GM10847 (cell line): ENCODE measurements around the gene LEF1.

Experiments
- POLR2A ChIP-seq: IDR thresholded peaks from 2 replicates; pipeline ENCODE4 v1.6.1; 2011; ENCODE audit not compliant: insufficient read length; ENCODE audit errors: extremely low read depth

The LEF1 gene

DNA sequence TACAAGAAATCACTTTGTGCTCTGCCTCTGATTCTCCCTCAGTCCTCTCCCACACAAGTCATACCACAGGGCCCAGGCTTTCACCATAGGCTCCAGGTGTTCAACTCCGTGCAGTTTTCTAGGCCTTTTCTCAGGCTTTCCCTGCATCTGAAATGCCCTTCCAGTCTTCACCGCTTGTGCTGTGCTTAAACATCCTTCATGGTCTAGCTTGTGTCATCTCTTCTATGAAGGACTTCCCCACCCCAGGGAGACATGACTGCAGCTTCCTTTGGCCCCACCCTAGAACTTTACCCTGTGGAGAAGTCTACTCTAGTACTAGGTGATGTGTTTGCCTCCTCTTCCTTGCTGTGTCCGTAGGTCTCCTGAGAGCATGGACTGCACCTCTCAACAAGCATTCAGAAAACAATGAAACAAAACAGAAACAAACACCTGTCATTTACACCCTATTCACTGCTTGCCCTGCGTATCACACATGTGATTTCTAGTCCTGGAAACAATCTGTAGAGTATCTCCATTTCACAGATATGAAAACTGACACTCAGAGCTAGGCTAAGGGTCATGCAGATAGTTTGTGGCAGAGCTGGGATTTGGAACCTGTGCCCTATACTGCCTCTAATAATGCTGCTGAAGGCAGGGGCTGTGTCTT lies 22.7 kb upstream of the LEF1 start:
- no peak for TF ChIP-seq POLR2A

DNA sequence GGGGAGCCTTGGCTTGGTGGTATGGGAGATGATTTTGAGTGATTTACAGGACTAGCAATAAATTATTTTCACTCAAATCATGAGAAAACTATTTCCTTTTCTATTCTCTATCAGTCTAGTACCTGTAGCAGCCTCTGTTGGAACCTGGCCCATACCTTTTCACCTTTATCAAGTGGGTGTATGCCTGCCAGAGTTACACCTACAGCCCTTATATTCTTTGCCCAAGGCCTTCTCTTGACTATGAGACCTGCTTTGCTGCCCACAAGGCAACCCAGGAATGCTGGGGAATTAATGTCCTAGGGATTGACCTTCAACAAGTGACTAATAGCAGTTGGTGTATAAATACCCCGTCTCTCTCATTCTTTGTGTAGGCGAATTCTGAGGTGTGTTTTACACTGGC lies 20.0 kb upstream of the LEF1 start:
- TF ChIP-seq POLR2A, result no peak

DNA sequence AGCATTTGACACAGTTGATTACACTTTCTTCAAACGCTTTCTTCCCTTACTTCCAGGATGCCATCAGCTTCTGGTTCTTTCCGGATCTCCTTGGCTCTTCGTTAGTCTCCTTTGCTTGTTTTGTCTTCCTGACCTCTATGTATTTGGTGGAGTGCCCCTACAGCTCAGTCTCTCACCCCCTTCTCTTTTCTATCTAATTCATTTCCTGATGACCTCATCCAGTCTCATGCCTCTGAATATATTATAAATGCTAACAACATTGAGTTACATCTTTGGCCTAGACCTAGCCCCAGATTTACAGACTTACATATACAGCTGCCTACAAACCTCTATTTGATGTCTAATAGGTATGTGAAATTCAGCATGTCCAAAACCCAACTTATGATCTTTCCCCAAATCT lies 16.5 kb upstream of the LEF1 start:
- TF ChIP-seq POLR2A, result no peak

DNA sequence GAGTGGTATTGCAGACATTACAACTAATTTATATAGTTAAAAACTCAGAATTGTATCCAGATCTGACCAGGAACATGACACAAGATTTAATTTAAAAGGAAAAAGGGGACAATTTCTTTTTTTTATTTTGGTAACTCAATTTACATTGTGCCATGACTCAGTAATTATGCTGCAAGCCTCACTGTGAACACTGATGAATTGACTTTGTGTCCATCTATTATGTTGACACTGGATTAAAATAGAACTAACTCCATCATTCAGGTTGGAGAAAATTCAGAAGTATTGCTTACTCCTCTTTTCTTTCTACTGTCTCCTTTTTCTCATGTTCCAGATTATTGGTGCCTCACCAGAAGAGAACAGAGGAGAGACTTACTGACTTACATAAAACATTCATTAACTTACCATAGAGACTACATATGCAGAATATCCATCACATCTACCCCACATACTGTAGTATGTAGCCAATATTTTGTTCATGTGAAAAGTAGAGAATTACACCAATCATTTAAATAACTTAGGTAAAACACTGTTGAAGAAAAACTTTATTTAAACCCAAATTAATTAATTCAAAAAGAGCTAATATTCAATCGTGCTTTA lies 15.8 kb upstream of the LEF1 start:
- no peak for TF ChIP-seq POLR2A

DNA sequence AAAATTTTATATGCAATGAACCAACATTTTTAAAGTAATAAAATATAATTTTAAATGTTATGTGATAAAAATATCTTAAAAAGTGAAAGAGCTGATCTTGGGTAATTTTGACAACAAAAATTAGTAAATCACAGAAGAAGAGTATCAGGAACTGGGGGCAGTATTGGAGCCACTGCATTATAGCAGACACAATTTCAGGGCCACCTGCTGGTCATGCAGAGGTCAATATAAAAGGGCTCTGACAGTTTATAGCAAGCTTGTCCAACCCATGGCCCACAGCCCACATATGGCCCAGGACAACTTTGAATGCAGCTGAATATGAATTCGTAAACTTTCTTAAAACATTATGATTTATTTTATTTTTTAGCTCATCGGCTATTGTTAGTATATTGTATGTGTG lies 13.0 kb upstream of the LEF1 start:
- no peak for TF ChIP-seq POLR2A

DNA sequence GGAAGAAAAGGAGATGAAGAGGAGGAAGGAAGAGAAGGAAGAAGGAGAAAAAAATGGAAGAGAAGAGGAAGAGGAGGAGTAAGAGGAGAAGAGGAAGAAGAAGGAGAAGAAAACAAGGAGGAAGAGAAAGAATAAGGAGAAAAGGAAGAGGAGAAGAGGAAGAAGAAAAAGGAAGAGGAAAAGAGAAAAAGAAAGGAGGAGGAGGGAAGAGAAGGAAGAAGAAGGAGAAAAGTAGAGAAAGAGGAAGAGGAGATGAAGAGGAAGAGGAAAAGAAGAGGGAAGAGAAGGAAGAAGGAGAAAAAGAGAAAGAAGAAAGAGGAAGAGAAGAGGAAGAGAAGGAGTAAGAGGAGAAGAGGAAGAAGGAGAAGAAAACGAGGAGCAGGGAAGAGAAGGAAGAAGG lies 11.8 kb upstream of the LEF1 start:
- TF ChIP-seq POLR2A, result no peak

DNA sequence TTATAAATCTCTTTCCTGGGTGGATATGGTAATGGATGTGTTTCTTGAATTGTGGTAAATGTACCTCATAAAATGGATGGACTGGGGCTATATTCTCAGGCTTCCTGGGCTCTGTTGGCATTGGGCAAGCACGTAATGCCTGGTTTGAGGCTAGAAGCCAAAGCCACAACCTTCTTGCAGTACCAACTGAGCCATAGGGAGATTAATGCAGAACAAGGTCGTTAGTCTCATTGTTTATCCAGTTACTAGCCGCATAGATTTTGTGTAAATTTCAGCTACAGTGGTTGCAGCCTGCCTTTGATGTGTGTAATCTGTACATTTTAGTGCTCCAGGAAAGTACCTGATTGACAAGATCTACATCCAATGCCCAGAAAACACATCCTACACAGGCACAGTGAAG lies 7.2 kb upstream of the LEF1 start:
- no peak for TF ChIP-seq POLR2A

DNA sequence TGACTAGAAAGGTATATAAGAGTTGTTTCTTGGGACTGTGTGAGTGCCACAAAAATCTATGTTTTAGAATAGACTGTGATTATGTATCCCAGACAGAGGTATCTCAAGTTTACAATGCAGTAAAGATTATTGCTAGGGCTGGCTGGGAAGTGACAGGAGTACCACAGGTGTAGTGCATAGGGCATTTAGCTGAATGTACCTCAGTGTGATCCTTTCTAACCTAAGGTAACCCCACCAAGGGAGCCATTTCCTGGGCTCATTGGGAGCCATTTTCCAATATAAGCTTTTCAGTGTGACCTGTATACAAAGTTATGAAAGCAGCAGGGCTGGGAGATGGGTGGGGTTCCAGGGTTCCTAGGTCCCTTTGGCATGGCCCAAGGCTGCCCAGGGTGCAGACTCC lies 6.1 kb upstream of the LEF1 start:
- no peak for TF ChIP-seq POLR2A

DNA sequence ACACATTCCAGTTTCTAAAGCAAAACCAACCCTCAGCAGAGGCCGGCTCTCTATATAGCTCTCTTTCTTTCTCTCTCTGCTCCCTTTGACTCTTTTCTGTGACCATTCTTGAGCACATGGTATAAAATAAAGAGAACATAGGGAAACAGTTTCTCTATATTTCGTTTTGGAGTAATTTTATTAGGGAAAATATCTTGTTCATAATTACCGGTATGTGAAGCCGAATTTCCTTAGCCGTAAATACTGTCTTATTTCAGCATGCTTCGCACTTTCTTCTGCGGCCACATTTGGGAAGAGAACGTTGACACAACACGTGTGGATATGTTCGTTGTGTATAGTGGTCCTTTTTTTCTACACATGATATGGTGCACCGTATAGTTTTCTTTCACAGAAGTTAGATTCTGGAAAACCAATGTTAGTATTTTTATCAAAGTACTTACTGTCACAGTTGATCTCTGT lies 4.9 kb upstream of the LEF1 start:
- TF ChIP-seq POLR2A, result no peak

DNA sequence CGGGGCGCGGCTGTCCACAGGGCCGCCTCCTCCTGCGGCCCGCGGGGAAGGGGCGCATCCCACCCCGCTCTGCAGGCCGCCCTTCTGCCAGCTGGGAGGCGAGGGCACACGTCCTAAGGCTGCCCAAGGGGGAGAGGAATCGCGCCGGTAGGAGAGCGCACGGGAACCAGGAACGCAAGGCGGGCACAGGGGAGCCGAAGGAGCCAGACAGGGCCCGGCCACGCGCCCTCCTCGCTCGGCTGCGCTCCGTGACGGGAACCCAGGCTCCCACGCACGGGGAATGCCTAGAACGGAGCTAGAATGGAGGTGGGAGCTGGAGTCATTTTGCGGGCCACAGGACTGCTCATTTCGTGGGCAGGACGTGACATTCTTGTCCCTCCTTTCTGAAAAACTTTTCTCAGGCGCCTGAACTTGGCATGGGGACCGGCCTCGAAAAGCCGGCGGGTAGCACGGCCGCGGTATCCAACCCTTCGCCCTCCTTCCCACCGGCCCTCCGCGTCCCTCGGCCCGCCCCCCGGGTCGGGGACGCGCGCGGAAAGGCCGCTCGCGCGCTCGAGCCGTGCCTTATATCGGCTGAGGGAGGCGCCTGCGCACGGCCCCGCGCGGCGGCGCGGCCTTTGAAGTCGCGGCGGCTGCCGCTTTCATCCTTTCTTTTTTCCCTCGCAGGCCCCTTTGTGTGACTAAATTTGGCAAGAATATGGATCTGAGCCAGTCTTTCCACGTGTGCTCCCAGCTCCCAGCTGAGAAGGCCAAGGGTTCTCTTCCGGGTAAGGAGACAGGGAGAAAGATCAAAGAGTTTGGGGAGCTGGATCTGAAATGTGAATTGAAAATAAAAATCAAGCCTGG lies 4.2 kb upstream of the LEF1 start:
- no peak for TF ChIP-seq POLR2A

DNA sequence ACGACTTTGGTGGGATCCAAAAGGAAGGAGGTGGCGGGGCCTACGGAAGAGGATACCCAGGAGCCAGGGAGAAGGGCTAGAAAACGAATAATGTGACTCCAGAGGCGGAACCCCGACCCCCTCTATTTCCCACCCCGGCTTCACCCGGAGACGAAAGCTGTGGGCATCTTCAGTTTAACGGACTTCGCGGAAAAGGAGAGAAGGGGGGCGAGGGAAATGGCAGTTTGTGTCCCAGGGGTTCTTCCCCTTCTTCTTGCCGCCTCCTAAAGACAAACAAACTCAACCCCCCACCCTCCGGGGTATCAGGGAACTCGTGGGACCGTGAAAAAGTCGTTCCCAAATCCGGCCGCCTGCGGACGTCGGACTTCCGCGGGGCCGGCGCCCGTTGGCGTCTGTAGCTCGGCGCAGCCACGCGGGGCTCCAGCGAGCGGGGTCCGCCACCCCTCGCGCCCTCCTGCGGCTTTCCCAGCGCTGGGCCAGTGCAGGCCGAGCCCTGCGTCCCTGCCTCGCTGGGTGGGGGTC lies 3.6 kb upstream of the LEF1 start:
- TF ChIP-seq POLR2A, result no peak

DNA sequence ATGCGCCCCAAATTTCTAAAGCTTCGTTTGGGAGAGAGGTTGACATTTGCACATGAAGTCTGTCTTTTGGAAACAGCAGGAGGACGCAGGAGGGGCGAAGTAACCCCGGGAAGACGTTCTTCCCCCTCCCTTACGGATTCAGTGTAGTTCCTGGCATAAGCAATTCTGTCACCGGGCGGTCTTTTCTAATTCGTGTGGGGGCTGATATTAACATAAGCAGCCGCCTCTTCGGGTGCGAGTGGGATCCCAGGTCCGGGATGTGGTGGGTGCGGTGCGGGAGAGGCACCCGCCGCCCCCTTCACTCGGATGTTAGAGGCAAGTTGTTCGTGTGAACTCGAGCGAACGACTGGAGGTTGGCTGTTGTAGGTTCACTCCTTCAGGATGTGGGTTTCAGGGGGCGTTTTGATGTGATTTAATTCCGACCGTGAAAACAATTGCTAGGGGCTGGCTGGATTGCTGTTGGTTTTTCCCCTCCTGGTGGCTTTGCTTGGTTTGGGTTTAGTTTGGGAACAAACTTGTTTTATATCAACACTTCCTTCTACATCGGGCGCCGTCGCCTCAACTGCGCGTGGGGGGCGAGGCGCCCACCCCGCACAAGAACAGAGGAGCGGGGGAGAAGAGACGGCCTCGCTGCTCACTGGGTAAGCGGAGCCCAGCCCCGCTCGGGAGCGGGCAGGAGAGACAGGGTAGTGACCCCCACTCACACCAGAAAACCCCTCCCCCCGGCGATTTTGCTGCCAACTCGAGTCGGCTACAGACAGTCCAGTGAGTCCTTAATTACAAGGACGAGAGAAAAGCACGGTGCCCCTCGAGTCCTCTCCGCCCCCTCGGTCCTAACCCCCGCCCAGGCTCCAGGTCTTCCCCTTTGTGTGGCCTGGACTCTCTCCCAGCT lies 2.9 kb upstream of the LEF1 start:
- TF ChIP-seq POLR2A, result no peak

DNA sequence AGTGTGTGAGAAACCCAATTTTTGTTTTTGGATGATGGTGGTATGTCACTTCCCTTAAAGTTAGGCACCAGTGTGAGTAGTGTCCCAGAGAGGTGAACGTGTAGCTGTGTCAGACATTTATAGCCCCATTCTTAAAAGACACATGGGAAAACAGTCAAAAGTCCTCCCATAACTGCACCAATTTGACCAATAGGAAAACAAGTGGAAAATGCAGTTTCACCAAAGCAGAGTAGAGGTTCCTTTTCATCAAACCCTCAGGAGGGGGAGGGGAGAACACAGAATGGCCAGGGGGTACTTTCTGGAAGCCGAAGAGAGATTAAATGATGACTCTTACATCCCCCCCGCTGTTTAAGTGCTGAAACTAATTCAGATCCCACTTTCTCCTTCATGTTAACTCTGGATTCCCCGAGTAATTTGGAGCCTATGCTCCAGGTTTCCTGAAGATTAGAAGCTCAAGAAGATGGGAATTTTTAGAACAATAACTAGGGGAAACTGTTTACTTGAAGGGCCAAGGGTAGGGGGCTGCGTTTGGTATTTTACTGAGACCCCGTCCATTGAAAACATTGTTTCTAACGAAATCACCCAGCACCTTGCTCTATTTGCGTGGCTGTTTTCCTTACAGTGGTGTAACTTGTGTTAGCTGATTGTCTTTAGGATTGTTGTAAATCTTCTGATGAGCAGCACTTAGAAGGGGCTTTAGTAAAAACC lies 2.1 kb upstream of the LEF1 start:
- TF ChIP-seq POLR2A, result no peak

DNA sequence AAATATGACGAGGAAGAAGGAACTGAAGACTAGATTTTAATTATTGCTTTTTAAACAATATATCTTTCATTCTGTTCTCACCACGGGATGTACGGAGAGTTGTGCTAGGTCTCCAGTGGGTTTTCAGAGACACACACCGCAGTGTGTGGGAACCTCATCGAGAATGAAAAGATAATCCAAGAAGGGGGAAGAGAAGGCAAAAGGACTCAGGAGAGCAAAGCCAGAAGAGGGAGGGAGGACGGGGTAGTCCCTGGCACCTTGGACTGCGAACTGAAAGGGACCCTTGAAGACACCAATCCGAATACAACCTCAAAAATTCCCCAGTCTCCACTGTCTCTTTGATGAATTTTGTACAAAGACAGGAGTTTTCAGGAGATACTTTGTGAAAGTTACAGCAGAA lies 932 bp upstream of the LEF1 start:
- no peak for TF ChIP-seq POLR2A
